ENCODE results near the gene GAN. TPM values are rescaled to one million over a fixed set of nuclear protein-coding genes. Genes with fewer than 3 reads are reported as not detected.

The GAN gene
- total RNA-seq, 1 donor from 2014 or later = 25.5 TPM

- H3K79me2 ChIP-seq (ENCODE audit: low read depth) = no peaks in the 10 kb centered on the region
- no peak overlapping the region for H3K9ac ChIP-seq
- H4K20me1 ChIP-seq (ENCODE audit: low read depth) = peaks cover 4% of the 10 kb centered on the region
- no peaks in the 10 kb centered on the region for H3K27me3 ChIP-seq
- H3K4me2 ChIP-seq = no peak overlapping the region
- no peaks in the 10 kb centered on the region for H3K4me1 ChIP-seq
- H2AFZ ChIP-seq (replicated peaks) = no peak overlapping the region
- Mint-ChIP-seq H3K4me1 (no peaks in the 10 kb centered on the region), H3K27ac (no peak overlapping the region), H3K27me3 (ENCODE audit: insufficient read depth, low read depth) (peaks cover 4% of the 10 kb centered on the region), H3K36me3 (peaks cover 17% of the 10 kb centered on the region), H3K9me3 (no peaks in the 10 kb centered on the region), H3K4me3 (no peak overlapping the region)
- H3K36me3 ChIP-seq = peaks cover 3% of the 10 kb centered on the region
- no peak for DNase-seq (ENCODE audit: low spot score)
- TF ChIP-seq EZH2 (IDR thresholded peaks at IDR 0.05) (no peak), CTCF (IDR thresholded peaks at IDR 0.05) (no peak), EZH2phosphoT487 (IDR thresholded peaks at IDR 0.05) (no peak)
- no peaks in the 10 kb centered on the region for H3K9me3 ChIP-seq (ENCODE audit: low read depth)
- H3F3A ChIP-seq (ENCODE audit: low read depth) = peaks cover 10% of the 10 kb centered on the region
- no peak overlapping the region for H3K4me3 ChIP-seq
- H3K27ac ChIP-seq = no peak overlapping the region
Observed at GRCh38 chr16:81365731-81366130, 51.0 kb downstream of the GAN start.

- no peak overlapping the region for H3K4me2 ChIP-seq
- Mint-ChIP-seq H3K36me3 (peaks cover 18% of the 10 kb centered on the region), H3K9me3 (no peaks in the 10 kb centered on the region), H3K4me1 (no peaks in the 10 kb centered on the region), H3K27ac (no peak overlapping the region), H3K27me3 (ENCODE audit: insufficient read depth, low read depth) (peaks cover 4% of the 10 kb centered on the region), H3K4me3 (no peak overlapping the region)
- DNase-seq (ENCODE audit: low spot score) = peak; percentile 60
- peaks cover 10% of the 10 kb centered on the region for H3F3A ChIP-seq (ENCODE audit: low read depth)
- H3K9ac ChIP-seq = no peak overlapping the region
- H4K20me1 ChIP-seq (ENCODE audit: low read depth) = peaks cover 4% of the 10 kb centered on the region
- no peaks in the 10 kb centered on the region for H3K9me3 ChIP-seq (ENCODE audit: low read depth)
- no peak overlapping the region for H3K27ac ChIP-seq
- no peak for TF ChIP-seq EZH2phosphoT487 (IDR thresholded peaks at IDR 0.05)
- TF ChIP-seq CTCF (IDR thresholded peaks at IDR 0.05) = peak; percentile 87
- H3K36me3 ChIP-seq = peaks cover 3% of the 10 kb centered on the region
- H3K4me1 ChIP-seq = no peaks in the 10 kb centered on the region
- no peak overlapping the region for H2AFZ ChIP-seq (replicated peaks)
- H3K4me3 ChIP-seq = no peak overlapping the region
- H3K79me2 ChIP-seq (ENCODE audit: low read depth) = no peaks in the 10 kb centered on the region
- H3K27me3 ChIP-seq = no peaks in the 10 kb centered on the region
Observed at GRCh38 chr16:81366316-81366932, 51.7 kb downstream of the GAN start.

- no peak overlapping the region for H3K4me3 Mint-ChIP-seq
Observed at GRCh38 chr16:81367821-81368220, 53.1 kb downstream of the GAN start.

More at GRCh38 chr16:81367821-81368220, 53.1 kb downstream of the GAN start:
- H3K4me2 ChIP-seq = no peak overlapping the region
- Mint-ChIP-seq H3K4me1 (no peaks in the 10 kb centered on the region), H3K27me3 (ENCODE audit: insufficient read depth, low read depth) (peaks cover 4% of the 10 kb centered on the region), H3K9me3 (no peaks in the 10 kb centered on the region), H3K36me3 (peaks cover 20% of the 10 kb centered on the region), H3K27ac (no peak overlapping the region)
- H3K27ac ChIP-seq = no peak overlapping the region
- peaks cover 3% of the 10 kb centered on the region for H3K36me3 ChIP-seq
- no peak for DNase-seq (ENCODE audit: low spot score)
- H3K9ac ChIP-seq = no peak overlapping the region
- no peaks in the 10 kb centered on the region for H3K79me2 ChIP-seq (ENCODE audit: low read depth)
- H3F3A ChIP-seq (ENCODE audit: low read depth) = peaks cover 10% of the 10 kb centered on the region
- H4K20me1 ChIP-seq (ENCODE audit: low read depth) = peaks cover 4% of the 10 kb centered on the region
- H3K27me3 ChIP-seq = no peaks in the 10 kb centered on the region
- TF ChIP-seq EZH2 (IDR thresholded peaks at IDR 0.05) (no peak), EZH2phosphoT487 (IDR thresholded peaks at IDR 0.05) (no peak), CTCF (IDR thresholded peaks at IDR 0.05) (no peak)
- no peaks in the 10 kb centered on the region for H3K4me1 ChIP-seq
- H2AFZ ChIP-seq (replicated peaks) = no peak overlapping the region
- H3K9me3 ChIP-seq (ENCODE audit: low read depth) = no peaks in the 10 kb centered on the region
- no peak overlapping the region for H3K4me3 ChIP-seq
